LHCN-M2 (cell line): Measurements from ENCODE around the gene ADCY6. TPM values are rescaled to one million over a fixed set of nuclear protein-coding genes. Genes with fewer than 3 reads are reported as not detected.
"Not testable (repeated sequence)": the region's sequence is repeated elsewhere in the genome, so short reads cannot be mapped to it uniquely, and the experiment has no call there.

Experiments used
- DNase-seq: peaks from one replicate; pipeline ENCODE4 v3.0.0-alpha.2; 2012; ENCODE audit warnings: low read depth
- total RNA-seq: library from RNA; depleted of rRNA; stranded (reverse); fragments of >200 nt; gene quantifications from 2 replicates; pipeline ENCODE4 v1.2.3, GENCODE V29; 2014; rRNA removed

Gene ADCY6
- total RNA-seq, 1 experiment from 2014 or later = 24.7 TPM

- DNase-seq = no peak
Observed at GRCh38 chr12:48750769-48751356, 38.0 kb downstream of the ADCY6 start.

- peak; percentile 35 for DNase-seq
Observed at GRCh38 chr12:48750215-48750614, 38.7 kb downstream of the ADCY6 start.

- no peak for DNase-seq
Observed at GRCh38 chr12:48744251-48745008, 44.5 kb downstream of the ADCY6 start.

GRCh38 chr12:48739618-48740269 is 49.1 kb downstream of the ADCY6 start:
- DNase-seq = no peak

- no peak for DNase-seq
Observed at GRCh38 chr12:48736456-48736855, 52.4 kb downstream of the ADCY6 start.

GRCh38 chr12:48728807-48729206 is 60.1 kb downstream of the ADCY6 start:
- no peak for DNase-seq

GRCh38 chr12:48720737-48721136 is 68.2 kb downstream of the ADCY6 start:
- DNase-seq = not testable (repeated sequence)

- not testable (repeated sequence) for DNase-seq
Observed at GRCh38 chr12:48720171-48720570, 68.7 kb downstream of the ADCY6 start.

GRCh38 chr12:48719002-48719401 is 69.9 kb downstream of the ADCY6 start:
- DNase-seq = not testable (repeated sequence)

- DNase-seq = peak; percentile 5
Observed at GRCh38 chr12:48717252-48717695, 71.6 kb downstream of the ADCY6 start.

GRCh38 chr12:48716493-48717251 is 72.2 kb downstream of the ADCY6 start, which contains the start of gene CCNT1:
Gene CCNT1, minus strand, starts transcription at chr12:48716707. Its CDS starts 32 bp downstream, at chr12:48716675.
- peak; percentile 100 for DNase-seq

Other genes starting within 250 kb of the ADCY6 start
- not detected in 2 replicates for gene LALBA, start 219.0 kb downstream of the ADCY6 start, total RNA-seq
- 36.9 and 44.9 TPM in 2 replicates for gene KANSL2, start 106.9 kb downstream of the ADCY6 start, total RNA-seq
- gene CCNT1, start 72.4 kb downstream of the ADCY6 start, total RNA-seq = 25.2 and 40.9 TPM in 2 replicates
- gene CACNB3, start 29.4 kb upstream of the ADCY6 start, total RNA-seq = 29.4 and 30.0 TPM in 2 replicates
- 91.0 and 98.6 TPM in 2 replicates for gene DDX23, start 63.1 kb upstream of the ADCY6 start, total RNA-seq
- gene RND1, start 76.8 kb upstream of the ADCY6 start, total RNA-seq = not detected in 2 replicates
- gene FKBP11, start 136.4 kb upstream of the ADCY6 start, total RNA-seq = 12.6 and 17.3 TPM in 2 replicates
- 75.0 and 88.8 TPM in 2 replicates for gene ARF3, start 168.4 kb upstream of the ADCY6 start, total RNA-seq
- gene WNT10B, start 182.6 kb upstream of the ADCY6 start, total RNA-seq = 1.5 TPM in 1 of 2 replicates, not detected in the other
- not detected in 2 replicates for gene WNT1, start 189.2 kb upstream of the ADCY6 start, total RNA-seq
- 0.06 and 0.52 TPM in 2 replicates for gene DDN, start 210.3 kb upstream of the ADCY6 start, total RNA-seq
- 68.0 and 77.4 TPM in 2 replicates for gene PRKAG1, start 229.7 kb upstream of the ADCY6 start, total RNA-seq